IMR-90 (cell line): ENCODE data around the gene TGM6. TPM values are rescaled to one million over a fixed set of nuclear protein-coding genes. Genes with fewer than 3 reads are reported as not detected.

Experiments used
- ATAC-seq: fragments of 200-7000 bp; cut with Tn5 transposase; 2 replicates; pipeline ENCODE4 v1.9.1; 2020; ENCODE audit warnings: low read depth, mild to moderate bottlenecking, moderate library complexity
- BruUV-seq: library from RNA; stranded (reverse); fragments of 400-500 nt; replicated peaks from 2 replicates; lab custom pipeline; 2021; lab: Mats Ljungman, UMichigan
- CTCF ChIA-PET: fragments of 300-600 bp; formaldehyde crosslinking; extraction: SDS; loops from one replicate; lab custom pipeline; 2021; ENCODE audit warnings: antibody characterized with exemption; lab: Yijun Ruan, JAX
- POLR2A ChIA-PET: fragments of 300-600 bp; sonication (Branson Sonifier 250); formaldehyde crosslinking; loops from one replicate; lab custom pipeline; 2022; ENCODE audit warnings: antibody characterized with exemption; ENCODE audit not compliant: unreplicated experiment; lab: Charles Lee
- DNase-seq: peaks from one replicate; pipeline ENCODE4 v3.0.0; 2013
- H2AFZ ChIP-seq: replicated peaks from 2 replicates; pipeline ENCODE3; 2013; ENCODE audit warnings: low read length, mild to moderate bottlenecking; ENCODE audit not compliant: poor library complexity
- H2AK5ac ChIP-seq: 2 replicates; pipeline ENCODE4 v1.6.1; 2013; ENCODE audit warnings: low read depth, low read length, inconsistent platforms
- H2AK9ac ChIP-seq: replicated peaks from 2 replicates; pipeline ENCODE3; 2013; ENCODE audit warnings: mild to moderate bottlenecking, low read depth, low read length, moderate library complexity; ENCODE audit not compliant: poor library complexity
- H2BK120ac ChIP-seq: 2 replicates; pipeline ENCODE4 v1.6.1; 2013; ENCODE audit warnings: low read depth, low read length, inconsistent platforms
- H2BK15ac ChIP-seq: 3 replicates; pipeline ENCODE4 v1.6.1; 2013; ENCODE audit warnings: low read depth, low read length, inconsistent platforms
- H2BK20ac ChIP-seq: 2 replicates; pipeline ENCODE4 v1.6.1; 2013; ENCODE audit warnings: low read depth, mild to moderate bottlenecking, inconsistent platforms, low read length, moderate library complexity
- H2BK5ac ChIP-seq: 2 replicates; pipeline ENCODE4 v1.6.1; 2013; ENCODE audit warnings: mild to moderate bottlenecking, low read depth, low read length, inconsistent platforms; ENCODE audit not compliant: poor library complexity, severe bottlenecking
- H3K14ac ChIP-seq: replicated peaks from 2 replicates; pipeline ENCODE4 v1.6.1; 2013; ENCODE audit warnings: low read depth, low read length, inconsistent platforms
- H3K18ac ChIP-seq: 2 replicates; pipeline ENCODE4 v1.6.1; 2013; ENCODE audit warnings: low read depth, low read length, control low read depth
- H3K23ac ChIP-seq: 2 replicates; pipeline ENCODE4 v1.6.1; 2013; ENCODE audit warnings: low read depth, low read length, inconsistent platforms
- H3K27ac ChIP-seq: 2 replicates; pipeline ENCODE4 v1.5.1; 2013; ENCODE audit warnings: mild to moderate bottlenecking, control low read depth, low read length; ENCODE audit not compliant: insufficient read depth
- H3K27me3 ChIP-seq: 2 replicates; pipeline ENCODE4 v1.6.1; 2013; ENCODE audit warnings: low read length; ENCODE audit not compliant: control insufficient read depth, insufficient read depth
- H3K36me3 ChIP-seq: 2 replicates; pipeline ENCODE4 v1.6.1; 2013; ENCODE audit warnings: low read length, mixed read lengths; ENCODE audit not compliant: control insufficient read depth, insufficient read depth
- H3K4ac ChIP-seq: 2 replicates; pipeline ENCODE4 v1.6.1; 2013; ENCODE audit warnings: low read depth, low read length, inconsistent platforms
- H3K4me1 ChIP-seq: 2 replicates; pipeline ENCODE4 v1.6.1; 2013; ENCODE audit warnings: low read length, mixed read lengths; ENCODE audit not compliant: control insufficient read depth, insufficient read depth
- H3K4me2 ChIP-seq: 2 replicates; pipeline ENCODE4 v1.6.1; 2013; ENCODE audit warnings: low read depth, mild to moderate bottlenecking, control low read depth, low read length, moderate library complexity
- H3K4me3 ChIP-seq: 2 replicates; pipeline ENCODE4 v1.5.1; 2013; ENCODE audit warnings: low read depth, mild to moderate bottlenecking, control low read depth, low read length, moderate library complexity; ENCODE audit not compliant: insufficient read depth
- H3K56ac ChIP-seq: 2 replicates; pipeline ENCODE4 v1.6.1; 2013; ENCODE audit warnings: low read length, inconsistent platforms; ENCODE audit not compliant: insufficient read depth; ENCODE audit errors: extremely low read depth
- H3K79me1 ChIP-seq, 2 experiments: 2 replicates each; pipeline ENCODE4 v1.6.1; 2013; ENCODE audit warnings: low read length in 2 of 2, inconsistent platforms in 1 of 2, low read depth in 1 of 2
- H3K9ac ChIP-seq: 2 replicates; pipeline ENCODE4 v1.6.1; 2013; ENCODE audit warnings: low read depth, low read length, control low read depth
- H3K9me1 ChIP-seq: 2 replicates; pipeline ENCODE4 v1.6.1; 2013; ENCODE audit warnings: low read length, inconsistent platforms; ENCODE audit not compliant: insufficient read depth
- H3K9me3 ChIP-seq: 2 replicates; pipeline ENCODE4 v1.6.1; 2013; ENCODE audit warnings: low read length; ENCODE audit not compliant: control insufficient read depth, insufficient read depth
- H4K20me1 ChIP-seq: 2 replicates; pipeline ENCODE4 v1.6.1; 2013; ENCODE audit warnings: low read length, inconsistent platforms; ENCODE audit not compliant: insufficient read depth
- H4K5ac ChIP-seq: 2 replicates; pipeline ENCODE4 v1.6.1; 2013; ENCODE audit warnings: mild to moderate bottlenecking, low read depth, low read length, control low read depth
- H4K8ac ChIP-seq, 2 experiments: 2 replicates each; pipeline ENCODE4 v1.6.1; 2013; ENCODE audit warnings: low read depth in 2 of 2, low read length in 2 of 2, control low read depth in 1 of 2, inconsistent platforms in 1 of 2
- H4K91ac ChIP-seq: 2 replicates; pipeline ENCODE4 v1.6.1; 2013; ENCODE audit warnings: low read depth, low read length, inconsistent platforms; ENCODE audit not compliant: insufficient read depth
- CEBPB ChIP-seq: IDR thresholded peaks from 2 replicates; pipeline ENCODE4 v1.6.1; 2012; ENCODE audit warnings: low read depth, low read length, improper control_type of control experiment
- CTCF ChIP-seq: conservative IDR thresholded peaks from 2 replicates; pipeline ENCODE4 v1.5.1; 2012; ENCODE audit warnings: mild to moderate bottlenecking, low read depth, low read length, improper control_type of control experiment
- ELK1 ChIP-seq: fragments of 150-350 bp; IDR thresholded peaks from 2 replicates; pipeline ENCODE4 v1.6.1; 2016; ENCODE audit warnings: low read depth, mild to moderate bottlenecking, low read length, moderate library complexity, borderline replicate concordance
- FOS ChIP-seq: fragments of 150-350 bp; IDR thresholded peaks from 2 replicates; pipeline ENCODE4 v1.6.1; 2016; ENCODE audit warnings: low read depth, low read length
- MAFK ChIP-seq: IDR thresholded peaks from 2 replicates; pipeline ENCODE4 v1.6.1; 2012; ENCODE audit warnings: low read depth, low read length, improper control_type of control experiment
- MAZ ChIP-seq: IDR thresholded peaks from 2 replicates; pipeline ENCODE4 v1.6.1; 2012; ENCODE audit warnings: low read depth, mild to moderate bottlenecking, low read length, improper control_type of control experiment, moderate library complexity, borderline replicate concordance
- MXI1 ChIP-seq: IDR thresholded peaks from 2 replicates; pipeline ENCODE4 v1.6.1; 2012; ENCODE audit warnings: low read depth, mild to moderate bottlenecking, low read length, moderate library complexity, borderline replicate concordance
- NFE2L2 ChIP-seq: fragments of 150-350 bp; IDR thresholded peaks from 2 replicates; pipeline ENCODE4 v1.6.1; 2016; ENCODE audit warnings: low read depth, mild to moderate bottlenecking, low read length
- SMC3 ChIP-seq: fragments of 150-350 bp; IDR thresholded peaks from 2 replicates; pipeline ENCODE4 v1.6.1; 2016; ENCODE audit warnings: low read depth, mild to moderate bottlenecking, antibody characterized with exemption, low read length, moderate library complexity
- whole genome bisulfite sequencing, 2 experiments: methylation state at CpG; one replicate each; pipeline versions ENCODE4 v1.1.5 to v1.1.7; 2013; ENCODE audit warnings: missing lambda C conversion rate in 2 of 2; ENCODE audit not compliant: insufficient read length in 1 of 2; ENCODE audit errors: extremely low coverage in 2 of 2; 5-methylcytosine and 5-hydroxymethylcytosine counted together
- dilution Hi-C: fragments of 300-500 bp; cut with HindIII; formaldehyde crosslinking; loops from one replicate; pipeline ENCODE4 v1.14.3; 2018; ENCODE audit warnings: low sequenced_read_pairs; ENCODE audit not compliant: unreplicated experiment
- in situ Hi-C: fragments of 300-500 bp; cut with MboI; formaldehyde crosslinking; loops from 3 replicates; pipeline ENCODE4 v1.14.3; 2019; ENCODE audit warnings: low sequenced_read_pairs, inconsistent platforms, mixed read lengths
- intact Hi-C: fragments of 100-400 bp; cut with micrococcal nuclease; formaldehyde crosslinking; loops from 2 replicates; pipeline ENCODE4 v1.10.0; 2022
- polyA plus RNA-seq, 3 experiments: library from polyadenylated mRNA; depleted of rRNA; stranded (reverse); fragments of >200 nt; gene quantifications; 2 replicates each; pipeline ENCODE4 v1.2.3, GENCODE V29; 2012; ENCODE audit warnings: low replicate concordance in 1 of 3
- total RNA-seq: library from RNA; depleted of rRNA; stranded (reverse); fragments of >200 nt; gene quantifications from 2 replicates; pipeline ENCODE4 v1.2.3, GENCODE V29; 2012
- TF ChIP-seq, protein P1 (sequence below): fragments of 150-350 bp; IDR thresholded peaks from 2 replicates; pipeline ENCODE4 v1.6.1; 2017; ENCODE audit warnings: mild to moderate bottlenecking, antibody characterized with exemption, low read length, low read depth

Gene TGM6
- total and polyA plus RNA-seq, 2 of the 4 experiments (the other 2 are of a cell fraction), result not detected

DNA sequence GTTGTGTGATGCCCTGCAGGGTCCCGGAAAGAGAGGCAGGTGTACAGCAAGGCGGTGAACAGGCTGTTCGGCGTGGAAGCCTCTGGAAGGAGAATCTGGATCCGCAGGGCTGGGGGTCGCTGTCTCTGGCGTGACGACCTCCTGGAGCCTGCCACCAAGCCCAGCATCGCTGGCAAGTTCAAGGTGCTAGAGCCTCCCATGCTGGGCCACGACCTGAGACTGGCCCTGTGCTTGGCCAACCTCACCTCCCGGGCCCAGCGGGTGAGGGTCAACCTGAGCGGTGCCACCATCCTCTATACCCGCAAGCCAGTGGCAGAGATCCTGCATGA is 36.5 kb downstream of the TGM6 start:
- POLR2A ChIA-PET, result no interaction called here

More for the DNA sequence above, 36.5 kb downstream of the TGM6 start:
- Histone ChIP-seq H3K23ac (no peak overlapping the region), H2AFZ (peak overlapping the region; percentile 29), H4K8ac (no peak overlapping the region), H3K9me1 (no peaks in the 10 kb centered on the region), H3K9me3 (no peaks in the 10 kb centered on the region), H3K4ac (no peak overlapping the region), H3K14ac (no peak overlapping the region), H2BK120ac (no peak overlapping the region), H2AK9ac (no peak overlapping the region), H3K27ac (no peak overlapping the region), H3K4me3 (no peak overlapping the region), H2BK15ac (no peak overlapping the region), H4K5ac (no peak overlapping the region), H3K27me3 (peaks cover 2% of the 10 kb centered on the region), H2BK20ac (no peak overlapping the region), H4K20me1 (no peaks in the 10 kb centered on the region), H3K9ac (no peak overlapping the region), H3K18ac (no peak overlapping the region), H3K4me1 (no peaks in the 10 kb centered on the region), H2BK5ac (no peak overlapping the region), H4K91ac (no peak overlapping the region), H3K36me3 (no peaks in the 10 kb centered on the region), H3K79me1 (no peaks in the 10 kb centered on the region), H2AK5ac (no peak overlapping the region), H3K4me2 (no peak overlapping the region), H3K56ac (no peak overlapping the region)
- TF ChIP-seq, protein P1, sequence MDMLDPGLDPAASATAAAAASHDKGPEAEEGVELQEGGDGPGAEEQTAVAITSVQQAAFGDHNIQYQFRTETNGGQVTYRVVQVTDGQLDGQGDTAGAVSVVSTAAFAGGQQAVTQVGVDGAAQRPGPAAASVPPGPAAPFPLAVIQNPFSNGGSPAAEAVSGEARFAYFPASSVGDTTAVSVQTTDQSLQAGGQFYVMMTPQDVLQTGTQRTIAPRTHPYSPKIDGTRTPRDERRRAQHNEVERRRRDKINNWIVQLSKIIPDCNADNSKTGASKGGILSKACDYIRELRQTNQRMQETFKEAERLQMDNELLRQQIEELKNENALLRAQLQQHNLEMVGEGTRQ, result no peak
- TF ChIP-seq MAZ, result no peak
- no peak for TF ChIP-seq FOS
- TF ChIP-seq CEBPB, result no peak
- TF ChIP-seq CTCF, result no peak
- no peak for TF ChIP-seq MXI1
- TF ChIP-seq ELK1, result no peak
- TF ChIP-seq SMC3, result no peak
- TF ChIP-seq NFE2L2, result no peak
- no peak for TF ChIP-seq MAFK
- BruUV-seq, result no TSS peak
- intact Hi-C loops, result no loop called here
- DNase-seq (no peak), ATAC-seq (no peak)
- dilution Hi-C loops, result no loop called here
- CTCF ChIA-PET, result no interaction called here
- 69% methylated on average over 8 of the region's 14 CpGs; no CpG with 5 or more reads in 1 of the 2 experiments for WGBS, 2 experiments
- in situ Hi-C loops, result no loop called here
